Stimulated activated CD4-positive, alpha-beta T cell treated with anti-CD3 and anti-CD28 coated beads, Interleukin-4, amount 100 ng/mL, for 48 hours (primary cell): ENCODE data around the gene LYL1.

Experiments used
- DNase-seq, 2 donors: peaks; one replicate each; pipeline ENCODE4 v3.0.0-alpha.2; 2020; ENCODE audit warnings: low read depth in 2 of 2

Gene LYL1

GRCh38 chr19:13129384-13129783 is 26.7 kb upstream of the LYL1 start:
- DNase-seq = no peak

GRCh38 chr19:13128583-13128982 is 25.9 kb upstream of the LYL1 start:
- no peak for DNase-seq

DNA sequence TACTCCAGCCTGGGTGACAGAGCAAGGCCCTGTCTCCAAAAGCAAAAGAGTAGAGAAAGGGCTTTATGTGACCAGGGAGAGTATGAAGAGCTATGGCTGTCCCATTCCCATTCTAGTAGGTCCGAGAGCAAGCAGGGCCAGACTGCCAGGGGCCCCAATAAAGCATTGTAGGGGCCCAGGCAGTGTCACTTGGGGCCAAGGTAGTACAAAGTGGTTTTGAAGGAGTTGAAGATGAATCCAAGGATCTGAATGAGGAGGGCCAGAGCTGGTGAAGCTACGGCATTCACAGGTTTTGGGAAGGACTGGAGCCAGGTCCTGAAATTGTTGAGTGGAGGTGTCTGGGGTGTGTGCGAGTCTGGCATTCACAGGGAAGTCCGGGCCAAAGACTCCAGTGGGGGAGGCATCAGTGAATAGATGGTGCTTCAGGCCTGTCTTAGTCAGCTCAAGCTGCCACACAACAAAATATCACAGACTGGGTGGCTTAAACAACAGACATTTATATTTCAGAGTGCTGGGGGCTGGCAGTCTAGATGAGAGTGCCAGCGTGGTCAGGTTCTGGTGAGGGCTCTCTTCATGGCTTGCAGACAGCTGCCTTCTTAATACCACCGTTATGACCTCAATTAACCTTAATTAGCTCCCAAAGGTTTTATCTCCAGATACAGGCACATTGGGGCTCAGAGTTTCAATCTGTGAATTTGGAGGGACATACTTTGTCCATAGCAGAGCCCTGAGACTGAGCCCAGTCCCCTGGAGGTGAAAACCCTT is 25.3 kb upstream of the LYL1 start:
- no peak for DNase-seq

DNA sequence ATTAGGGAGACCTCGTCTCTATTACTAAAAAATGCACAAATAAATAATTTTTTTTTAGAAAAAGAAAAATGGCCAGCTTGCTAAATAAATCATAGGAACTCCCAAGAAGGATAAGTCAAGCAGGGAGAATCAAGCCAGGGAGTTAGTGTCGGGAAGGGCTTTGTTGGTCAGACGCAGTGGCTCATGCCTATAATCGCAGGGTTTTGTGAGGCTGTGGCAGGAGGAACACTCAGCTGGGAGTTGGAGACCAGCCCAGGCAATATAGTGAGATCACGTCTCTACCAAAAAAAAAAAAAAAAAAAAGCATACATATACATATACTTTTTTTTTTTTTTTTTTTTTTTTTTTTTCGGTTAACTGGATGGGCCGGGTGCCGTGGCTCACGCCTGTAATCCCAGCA is 24.4 kb upstream of the LYL1 start:
- no peak for DNase-seq

DNA sequence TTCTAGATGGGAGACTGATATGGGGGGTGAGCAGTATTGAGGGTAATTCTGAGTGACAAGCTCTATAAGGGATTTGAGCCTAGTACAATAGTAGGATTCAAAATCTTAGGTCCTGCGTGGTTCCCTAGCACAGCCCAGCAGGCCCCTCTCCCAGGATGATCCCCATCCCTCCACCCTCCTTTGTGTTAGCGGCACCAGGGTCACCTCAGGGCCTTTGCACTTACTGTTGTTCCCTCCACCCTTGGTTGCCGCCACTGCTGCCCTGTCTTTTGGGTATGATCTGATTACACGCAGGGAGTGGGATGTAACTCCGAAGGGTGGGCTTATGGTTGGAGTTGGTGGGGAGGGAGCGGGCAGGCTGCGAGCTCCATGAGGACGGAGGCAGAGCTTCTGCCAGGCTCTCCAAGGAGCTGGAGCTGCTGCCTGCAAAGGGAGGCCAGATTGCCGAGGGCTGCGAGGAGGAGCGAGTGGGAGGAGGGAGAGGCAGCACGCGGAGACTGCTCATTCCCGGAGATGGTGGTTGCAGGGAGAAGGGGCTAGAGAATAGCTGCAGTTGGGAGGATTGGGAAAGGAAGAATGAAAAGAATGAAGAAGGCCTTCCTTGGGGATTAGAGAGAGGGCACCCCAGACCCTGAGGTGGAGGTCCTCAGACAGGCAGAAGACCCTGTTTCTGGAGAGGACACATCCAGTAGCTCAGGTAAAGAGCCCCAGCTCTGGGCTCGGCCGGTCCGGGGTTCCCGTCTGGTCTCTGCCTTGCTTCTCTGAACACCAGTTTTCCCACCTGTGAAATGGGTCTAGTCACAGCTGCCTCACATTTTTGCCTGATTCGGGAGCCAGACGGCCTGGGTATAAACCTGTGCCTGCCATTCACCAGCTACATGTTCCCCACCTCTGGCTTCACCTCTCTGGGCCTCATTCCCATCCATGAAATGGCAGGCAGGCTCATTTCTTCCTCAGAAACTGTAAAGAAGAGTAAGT is 20.6 kb upstream of the LYL1 start:
- DNase-seq = no peak

DNA sequence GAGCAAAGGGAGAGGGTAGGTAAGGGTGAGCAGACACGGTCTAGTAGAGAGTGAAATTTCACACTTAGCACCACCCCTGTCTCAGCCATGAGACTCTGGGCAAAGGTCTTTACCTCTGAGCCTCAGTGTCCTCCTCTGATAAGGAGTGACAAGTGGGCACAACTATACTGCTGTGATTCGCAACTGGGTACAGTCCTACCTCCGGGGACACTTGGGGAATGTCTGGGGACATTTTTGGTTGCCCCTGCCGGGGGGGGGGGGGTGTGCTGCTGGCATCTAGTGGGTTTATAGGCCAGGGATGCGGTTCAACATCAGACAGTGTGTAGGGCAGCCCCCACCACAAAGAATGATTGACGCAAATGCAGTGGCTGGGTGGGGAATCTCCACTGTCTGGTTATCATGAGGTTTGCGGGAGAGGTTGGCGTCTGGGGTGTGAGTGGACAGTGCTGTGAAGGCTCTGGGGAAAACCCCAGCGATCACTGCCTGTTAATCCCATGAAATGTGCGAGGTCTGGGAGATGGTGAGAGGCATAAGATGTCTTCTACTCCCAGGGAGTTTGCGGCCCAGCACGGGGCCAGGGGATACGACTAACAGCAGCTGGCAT is 19.7 kb upstream of the LYL1 start:
- no peak for DNase-seq

GRCh38 chr19:13121551-13122274 is 19.1 kb upstream of the LYL1 start:
- no peak for DNase-seq

GRCh38 chr19:13120817-13121216 is 18.2 kb upstream of the LYL1 start:
- no peak for DNase-seq

- no peak for DNase-seq
These were observed 17.4 kb upstream of the LYL1 start for GRCh38 chr19:13120031-13120430.

- no peak for DNase-seq
These were observed 17.0 kb upstream of the LYL1 start for GRCh38 chr19:13119627-13120026.

- no peak for DNase-seq
These were observed 16.0 kb upstream of the LYL1 start for GRCh38 chr19:13118424-13119193.

GRCh38 chr19:13117772-13118423 is 15.2 kb upstream of the LYL1 start, which contains the start of gene NACC1:
Gene NACC1, plus strand, starts transcription at chr19:13118264. Its CDS starts 16,944 bp downstream, at chr19:13135208.
- DNase-seq = peak; percentile 86

- DNase-seq = no peak
These were observed 14.6 kb upstream of the LYL1 start for GRCh38 chr19:13117176-13117771.

- peak; percentile 90 to 91 for DNase-seq
These were observed 13.9 kb upstream of the LYL1 start, which contains the start of gene TRMT1 for GRCh38 chr19:13116282-13117175. Gene TRMT1, minus strand, starts transcription at chr19:13116740. Its CDS starts 341 bp downstream, at chr19:13116399.

DNA sequence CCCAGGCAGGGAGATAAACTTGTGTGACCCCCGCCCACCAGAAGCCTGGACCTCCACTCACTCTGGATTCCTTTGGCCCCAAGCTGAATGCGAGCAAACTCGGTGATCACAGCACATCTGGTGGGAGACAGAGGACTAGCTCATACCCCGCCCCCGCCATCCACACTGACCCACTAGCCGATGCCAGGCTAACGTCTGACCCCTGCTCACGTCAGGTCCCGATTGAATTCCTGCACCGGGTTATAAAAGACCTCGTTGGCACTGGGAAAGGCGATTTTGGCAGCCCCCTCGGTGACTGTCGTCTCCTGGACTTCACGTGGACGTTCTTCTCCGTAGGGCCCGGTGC is 13.3 kb upstream of the LYL1 start:
- DNase-seq = no peak

- DNase-seq = no peak
These were observed 9.9 kb upstream of the LYL1 start for GRCh38 chr19:13112555-13112954.

DNA sequence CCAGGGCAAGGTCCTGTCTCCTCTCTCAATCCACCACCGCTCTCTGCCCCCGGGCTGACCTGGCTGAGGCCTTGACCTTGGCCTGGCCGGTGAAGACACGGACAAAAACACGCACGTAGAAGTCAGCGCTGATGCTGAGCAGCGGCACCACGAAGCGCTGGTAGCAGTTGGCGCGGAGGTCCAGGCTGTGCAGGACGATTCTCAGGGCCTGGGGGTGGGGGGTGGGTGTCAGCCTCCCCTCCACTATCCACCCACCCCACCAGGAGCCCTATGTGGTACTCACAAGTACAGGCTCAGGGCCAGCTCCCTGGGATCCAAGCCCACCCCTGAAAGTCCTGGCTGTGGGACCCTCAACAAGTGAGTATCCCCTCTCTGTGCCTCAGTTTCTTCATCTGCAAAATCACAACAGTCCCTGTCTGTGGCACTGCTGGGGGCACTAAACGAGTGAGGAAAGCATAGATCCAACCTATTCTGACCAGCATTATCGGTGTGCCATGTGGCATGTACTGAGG is 7.5 kb upstream of the LYL1 start:
- DNase-seq = no peak

- DNase-seq = no peak
These were observed 6.9 kb upstream of the LYL1 start for GRCh38 chr19:13109361-13110098.
